OCI-LY1 (cell line): Measurements from ENCODE around the gene VPS29.

Source experiments
- H2AFZ ChIP-seq: fragments of 200-600 bp; sonication (generic), shearing (Covaris generic); 2 replicates; pipeline ENCODE4 v1.6.0; 2014; ENCODE audit warnings: antibody characterized with exemption, mild to moderate bottlenecking, low read length
- H3F3A ChIP-seq: fragments of 200-600 bp; sonication (generic), shearing (Covaris generic); 2 replicates; pipeline ENCODE4 v1.6.0; 2014; ENCODE audit warnings: mild to moderate bottlenecking, antibody characterized with exemption, low read length, moderate library complexity; ENCODE audit not compliant: insufficient read depth
- H3K27ac ChIP-seq: fragments of 200-600 bp; sonication (generic); 2 replicates; pipeline ENCODE4 v1.5.1; 2014; ENCODE audit warnings: low read length, mixed run types, mild to moderate bottlenecking, low read depth; ENCODE audit not compliant: poor library complexity, severe bottlenecking
- H3K27me3 ChIP-seq: fragments of 200-600 bp; sonication (generic); 2 replicates; pipeline ENCODE4 v1.6.0; 2014; ENCODE audit warnings: antibody characterized with exemption, mild to moderate bottlenecking, low read length, moderate library complexity; ENCODE audit not compliant: insufficient read depth
- H3K36me3 ChIP-seq: fragments of 200-600 bp; sonication (generic); 2 replicates; pipeline ENCODE4 v1.6.1; 2014; ENCODE audit warnings: mild to moderate bottlenecking, antibody characterized with exemption, low read length, moderate library complexity, mixed read lengths; ENCODE audit not compliant: insufficient read depth
- H3K4me1 ChIP-seq: fragments of 200-600 bp; sonication (generic); 2 replicates; pipeline ENCODE4 v1.5.1; 2014; ENCODE audit warnings: mild to moderate bottlenecking, low read length, moderate library complexity; ENCODE audit not compliant: insufficient read depth, severe bottlenecking
- H3K4me2 ChIP-seq: fragments of 200-600 bp; sonication (generic), shearing (Covaris generic); 2 replicates; pipeline ENCODE4 v1.6.1; 2014; ENCODE audit warnings: low read length
- H3K4me3 ChIP-seq: fragments of 200-600 bp; sonication (generic); 2 replicates; pipeline ENCODE4 v1.5.1; 2014; ENCODE audit warnings: low read length, low read depth, mild to moderate bottlenecking, mixed read lengths; ENCODE audit not compliant: poor library complexity, severe bottlenecking
- H3K79me2 ChIP-seq: fragments of 200-600 bp; shearing (Covaris generic); 2 replicates; pipeline ENCODE4 v1.6.1; 2016; ENCODE audit warnings: mixed run types, low read length, mixed read lengths; ENCODE audit not compliant: insufficient read depth
- H3K9ac ChIP-seq: fragments of 200-600 bp; sonication (generic), shearing (Covaris generic); 2 replicates; pipeline ENCODE4 v1.6.1; 2014; ENCODE audit warnings: mild to moderate bottlenecking, low read length, mixed read lengths
- H3K9me2 ChIP-seq: fragments of 200-600 bp; sonication (generic), shearing (Covaris generic); 2 replicates; pipeline ENCODE4 v1.6.1; 2014; ENCODE audit warnings: low read depth, mild to moderate bottlenecking, low read length, mixed read lengths
- H3K9me3 ChIP-seq: fragments of 200-600 bp; shearing (Covaris generic); 2 replicates; pipeline ENCODE4 v1.6.1; 2014; ENCODE audit warnings: low read length, mixed read lengths
- H4K20me1 ChIP-seq: fragments of 200-600 bp; sonication (generic), shearing (Covaris generic); 2 replicates; pipeline ENCODE4 v1.6.0; 2016; ENCODE audit warnings: mild to moderate bottlenecking, low read length; ENCODE audit not compliant: insufficient read depth
- EZH2 ChIP-seq: fragments of 200-600 bp; sonication (generic), shearing (Covaris generic); IDR thresholded peaks from 2 replicates; pipeline ENCODE4 v1.8.0; 2017; ENCODE audit warnings: borderline replicate concordance, mixed run types, mild to moderate bottlenecking, antibody characterized with exemption, low read length, moderate library complexity, mixed read lengths
- TF ChIP-seq, protein P1 (sequence below): fragments of 200-600 bp; sonication (generic), shearing (Covaris generic); IDR thresholded peaks from 2 replicates; pipeline ENCODE4 v1.5.1; 2017; ENCODE audit warnings: mild to moderate bottlenecking, antibody characterized with exemption, low read length, moderate library complexity, mixed read lengths

VPS29 gene

DNA sequence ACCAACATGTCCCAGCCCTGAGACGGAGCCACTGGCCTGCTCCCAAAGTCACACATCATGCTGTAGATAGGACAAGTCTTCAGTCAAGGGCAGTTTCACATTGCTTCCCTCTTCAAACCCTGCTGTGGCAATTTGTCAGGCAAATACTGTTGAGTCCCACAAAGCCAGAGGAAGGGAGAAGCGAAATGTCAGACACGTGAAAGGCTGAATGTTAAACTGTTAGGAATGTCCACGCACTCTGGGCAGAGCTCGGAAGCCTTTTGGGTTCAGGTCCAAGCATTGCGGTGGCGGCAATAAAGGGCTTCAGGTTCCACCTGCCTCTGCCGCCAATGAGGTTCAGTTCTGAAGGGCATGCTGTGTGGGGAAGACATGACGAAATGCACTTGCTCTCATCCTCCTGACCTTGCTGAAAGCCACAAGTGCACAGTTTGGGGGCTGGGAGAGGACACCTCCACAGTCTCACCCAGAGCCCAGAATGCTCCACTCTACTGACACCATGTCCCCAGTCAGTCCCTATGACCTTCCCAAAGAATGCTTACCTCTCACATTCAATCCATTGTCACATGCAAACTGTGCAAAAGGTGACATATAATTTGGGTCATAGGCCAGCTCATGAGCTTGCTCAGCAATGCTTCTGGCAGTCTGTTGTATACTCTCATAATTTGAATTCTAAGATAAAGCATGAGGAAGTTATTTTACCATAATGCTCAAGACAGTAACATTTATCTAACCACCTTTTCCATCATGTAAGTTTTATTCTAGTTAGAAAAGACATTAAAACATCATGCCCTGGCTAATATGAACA lies 35.9 kb upstream of the VPS29 start:
- TF ChIP-seq EZH2: no peak
- TF ChIP-seq, protein P1, sequence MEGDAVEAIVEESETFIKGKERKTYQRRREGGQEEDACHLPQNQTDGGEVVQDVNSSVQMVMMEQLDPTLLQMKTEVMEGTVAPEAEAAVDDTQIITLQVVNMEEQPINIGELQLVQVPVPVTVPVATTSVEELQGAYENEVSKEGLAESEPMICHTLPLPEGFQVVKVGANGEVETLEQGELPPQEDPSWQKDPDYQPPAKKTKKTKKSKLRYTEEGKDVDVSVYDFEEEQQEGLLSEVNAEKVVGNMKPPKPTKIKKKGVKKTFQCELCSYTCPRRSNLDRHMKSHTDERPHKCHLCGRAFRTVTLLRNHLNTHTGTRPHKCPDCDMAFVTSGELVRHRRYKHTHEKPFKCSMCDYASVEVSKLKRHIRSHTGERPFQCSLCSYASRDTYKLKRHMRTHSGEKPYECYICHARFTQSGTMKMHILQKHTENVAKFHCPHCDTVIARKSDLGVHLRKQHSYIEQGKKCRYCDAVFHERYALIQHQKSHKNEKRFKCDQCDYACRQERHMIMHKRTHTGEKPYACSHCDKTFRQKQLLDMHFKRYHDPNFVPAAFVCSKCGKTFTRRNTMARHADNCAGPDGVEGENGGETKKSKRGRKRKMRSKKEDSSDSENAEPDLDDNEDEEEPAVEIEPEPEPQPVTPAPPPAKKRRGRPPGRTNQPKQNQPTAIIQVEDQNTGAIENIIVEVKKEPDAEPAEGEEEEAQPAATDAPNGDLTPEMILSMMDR: no peak
- no peaks in the 10 kb centered on the region for H3K9me2 ChIP-seq
- no peak overlapping the region for H3K4me2 ChIP-seq
- H3K4me3 ChIP-seq: no peak overlapping the region
- H4K20me1 ChIP-seq: no peaks in the 10 kb centered on the region
- H3K79me2 ChIP-seq: no peaks in the 10 kb centered on the region
- peaks cover 71% of the 10 kb centered on the region for H3K36me3 ChIP-seq
- no peaks in the 10 kb centered on the region for H3K9me3 ChIP-seq
- H2AFZ ChIP-seq: no peak overlapping the region
- H3K4me1 ChIP-seq: no peaks in the 10 kb centered on the region
- H3K27ac ChIP-seq: no peak overlapping the region
- H3K27me3 ChIP-seq: no peaks in the 10 kb centered on the region
- no peaks in the 10 kb centered on the region for H3F3A ChIP-seq
- H3K9ac ChIP-seq: no peak overlapping the region

DNA sequence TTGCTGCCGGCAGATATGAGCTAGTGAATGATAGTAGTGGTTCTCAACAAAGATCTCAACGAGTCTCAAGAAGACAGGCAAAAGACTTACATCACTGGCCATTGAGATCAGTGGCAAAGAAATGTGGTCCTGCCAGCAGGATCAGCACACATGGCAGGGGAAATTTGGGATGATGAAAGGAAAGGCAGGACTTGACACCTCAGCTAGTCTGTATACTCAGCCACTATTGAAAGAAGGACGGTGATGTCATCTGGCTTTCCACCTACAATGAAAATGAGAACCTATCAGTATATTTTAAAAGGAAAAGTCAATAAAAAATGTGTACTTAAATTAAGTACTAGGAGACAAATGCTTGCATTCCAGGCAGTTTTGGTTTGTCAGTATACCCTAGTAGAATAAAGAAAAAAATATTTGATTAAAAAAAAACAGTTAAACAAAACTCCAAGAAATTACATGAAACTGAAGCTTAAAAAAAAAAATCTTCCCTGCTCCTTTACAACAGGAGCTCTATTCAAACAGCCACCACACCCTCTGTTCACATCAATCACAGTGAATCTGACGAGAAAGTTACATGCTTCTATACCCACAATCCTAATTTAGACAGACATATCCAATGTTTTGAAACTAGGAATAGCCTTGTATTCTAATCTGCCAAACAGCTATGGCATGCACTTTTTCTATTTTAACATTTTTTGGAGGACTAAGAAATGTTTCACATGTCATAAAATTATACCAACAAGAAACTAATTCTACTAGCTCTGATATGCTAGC lies 35.1 kb upstream of the VPS29 start:
- no peaks in the 10 kb centered on the region for H3K9me2 ChIP-seq
- no peak overlapping the region for H3K27ac ChIP-seq
- no peak for TF ChIP-seq EZH2
- TF ChIP-seq, protein P1: no peak
- peaks cover 67% of the 10 kb centered on the region for H3K36me3 ChIP-seq
- H3K27me3 ChIP-seq: no peaks in the 10 kb centered on the region
- H3K79me2 ChIP-seq: no peaks in the 10 kb centered on the region
- no peaks in the 10 kb centered on the region for H4K20me1 ChIP-seq
- H3K9me3 ChIP-seq: no peaks in the 10 kb centered on the region
- no peak overlapping the region for H2AFZ ChIP-seq
- H3K4me3 ChIP-seq: no peak overlapping the region
- no peaks in the 10 kb centered on the region for H3F3A ChIP-seq
- no peak overlapping the region for H3K4me2 ChIP-seq
- no peak overlapping the region for H3K9ac ChIP-seq
- H3K4me1 ChIP-seq: peaks cover 4% of the 10 kb centered on the region

DNA sequence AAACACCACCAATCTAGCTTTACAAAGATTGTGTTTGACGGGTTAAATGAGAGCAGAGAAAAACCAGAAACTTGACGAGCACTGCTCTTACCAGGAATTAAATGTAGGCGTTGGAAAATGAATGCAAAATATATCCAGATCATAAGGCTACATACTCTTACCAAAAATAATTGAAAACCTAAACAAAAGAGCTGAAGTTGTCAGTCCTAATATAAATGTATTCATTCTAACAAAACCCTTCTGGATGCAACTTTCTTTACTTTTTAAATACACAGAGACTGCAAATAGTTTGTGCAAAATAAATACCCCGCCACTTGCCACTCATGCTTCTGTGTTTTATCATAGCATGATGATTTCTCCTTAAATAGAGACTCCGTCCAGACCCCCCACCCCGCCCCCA lies 32.9 kb upstream of the VPS29 start:
- Histone ChIP-seq H4K20me1 (no peaks in the 10 kb centered on the region), H3K27me3 (no peaks in the 10 kb centered on the region)

More for the DNA sequence above, 32.9 kb upstream of the VPS29 start:
- no peak overlapping the region for H2AFZ ChIP-seq
- no peaks in the 10 kb centered on the region for H3F3A ChIP-seq
- TF ChIP-seq, protein P1: no peak
- no peak for TF ChIP-seq EZH2
- H3K27ac ChIP-seq: no peak overlapping the region
- no peak overlapping the region for H3K4me3 ChIP-seq
- H3K9ac ChIP-seq: no peak overlapping the region
- no peak overlapping the region for H3K4me2 ChIP-seq
- no peaks in the 10 kb centered on the region for H3K79me2 ChIP-seq
- no peaks in the 10 kb centered on the region for H3K9me2 ChIP-seq
- peaks cover 9% of the 10 kb centered on the region for H3K4me1 ChIP-seq
- H3K9me3 ChIP-seq: no peaks in the 10 kb centered on the region
- peaks cover 78% of the 10 kb centered on the region for H3K36me3 ChIP-seq
